Activated T-cell treated with anti-CD3 and anti-CD28 coated beads for 48 hours (primary cell): ENCODE results near the gene ADAM33.

Experiments used
- DNase-seq: peaks from one replicate; pipeline ENCODE4 v3.0.0-alpha.2; 2020; ENCODE audit warnings: low read depth

ADAM33 gene

GRCh38 chr20:3681931-3682781, at the start of gene ADAM33:
ADAM33 (minus strand) TSS chr20:3682010; CDS start chr20:3682004, 6 bp downstream.
- DNase-seq: no peak

GRCh38 chr20:3730803-3731672, 49.2 kb upstream of the ADAM33 start:
- no peak for DNase-seq

GRCh38 chr20:3729811-3730540, 48.2 kb upstream of the ADAM33 start:
- no peak for DNase-seq

GRCh38 chr20:3729378-3729777, 47.6 kb upstream of the ADAM33 start:
- no peak for DNase-seq

GRCh38 chr20:3728876-3729275, 47.1 kb upstream of the ADAM33 start:
- no peak for DNase-seq

- no peak for DNase-seq
Measured at GRCh38 chr20:3728354-3728753, 46.5 kb upstream of the ADAM33 start.

- no peak for DNase-seq
Measured at GRCh38 chr20:3727401-3728021, 45.7 kb upstream of the ADAM33 start.

GRCh38 chr20:3724356-3724755, 42.5 kb upstream of the ADAM33 start:
- no peak for DNase-seq

- DNase-seq: no peak
Measured at GRCh38 chr20:3723284-3723683, 41.5 kb upstream of the ADAM33 start.

GRCh38 chr20:3721912-3722311, 40.1 kb upstream of the ADAM33 start:
- DNase-seq: no peak

GRCh38 chr20:3720626-3721025, 38.8 kb upstream of the ADAM33 start:
- DNase-seq: no peak

GRCh38 chr20:3720068-3720467, 38.3 kb upstream of the ADAM33 start:
- no peak for DNase-seq

GRCh38 chr20:3719046-3719445, 37.2 kb upstream of the ADAM33 start:
- no peak for DNase-seq

GRCh38 chr20:3716195-3716834, 34.5 kb upstream of the ADAM33 start:
- peak; percentile 13 for DNase-seq

- DNase-seq: no peak
Measured at GRCh38 chr20:3714092-3714491, 32.3 kb upstream of the ADAM33 start.

GRCh38 chr20:3712279-3712873, 30.6 kb upstream of the ADAM33 start, which contains the start of gene SIGLEC1:
SIGLEC1 (minus strand) TSS chr20:3712600; CDS start chr20:3707128, 5,472 bp downstream.
- DNase-seq: no peak

- no peak for DNase-seq
Measured at GRCh38 chr20:3711484-3711941, 29.7 kb upstream of the ADAM33 start.

- peak; percentile 73 for DNase-seq
Measured at GRCh38 chr20:3710703-3711483, 29.1 kb upstream of the ADAM33 start.

GRCh38 chr20:3710011-3710466, 28.2 kb upstream of the ADAM33 start:
- no peak for DNase-seq

- no peak for DNase-seq
Measured at GRCh38 chr20:3707508-3707899, 25.7 kb upstream of the ADAM33 start.
